ENCODE measurements around the gene TWF2.

TWF2 gene

DNA sequence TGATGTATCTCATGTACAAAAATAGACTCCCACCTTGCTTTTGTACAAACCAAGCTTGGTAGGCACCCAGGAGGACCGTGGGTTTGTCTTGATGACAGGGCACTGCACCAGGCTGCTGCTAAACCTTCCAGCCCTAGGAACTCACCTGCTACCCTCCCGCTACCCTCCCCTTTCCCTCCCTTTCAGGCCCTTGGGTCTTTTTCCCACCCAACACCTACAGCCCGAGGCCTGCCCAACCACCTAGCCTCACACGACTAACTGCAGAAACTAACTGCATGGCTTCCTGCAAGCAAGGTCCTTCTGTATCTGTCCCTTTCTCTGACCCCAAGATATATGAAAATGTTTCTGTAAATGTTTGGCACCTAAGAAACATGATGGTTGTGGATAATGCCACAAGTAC lies 17.7 kb upstream of the TWF2 start:
- no peak for DNase-seq

DNA sequence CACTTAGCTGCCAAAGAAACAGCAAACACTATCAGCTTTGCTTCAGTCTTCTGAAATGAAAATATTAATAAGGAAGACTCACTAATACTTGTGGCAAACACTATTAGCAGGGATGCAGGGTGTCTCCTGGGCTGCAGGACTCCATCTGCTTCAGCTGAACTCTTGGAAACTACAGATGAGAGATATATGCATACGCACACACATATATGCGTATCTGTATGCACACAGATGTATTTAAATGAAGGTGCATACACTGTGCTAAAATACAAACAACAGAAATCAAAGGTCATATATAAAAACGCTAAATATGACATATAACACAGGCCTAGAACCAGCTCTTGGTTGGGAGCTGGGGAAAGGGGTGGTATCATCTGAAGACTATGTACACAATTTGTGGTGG lies 17.2 kb upstream of the TWF2 start:
- no peak for DNase-seq

DNA sequence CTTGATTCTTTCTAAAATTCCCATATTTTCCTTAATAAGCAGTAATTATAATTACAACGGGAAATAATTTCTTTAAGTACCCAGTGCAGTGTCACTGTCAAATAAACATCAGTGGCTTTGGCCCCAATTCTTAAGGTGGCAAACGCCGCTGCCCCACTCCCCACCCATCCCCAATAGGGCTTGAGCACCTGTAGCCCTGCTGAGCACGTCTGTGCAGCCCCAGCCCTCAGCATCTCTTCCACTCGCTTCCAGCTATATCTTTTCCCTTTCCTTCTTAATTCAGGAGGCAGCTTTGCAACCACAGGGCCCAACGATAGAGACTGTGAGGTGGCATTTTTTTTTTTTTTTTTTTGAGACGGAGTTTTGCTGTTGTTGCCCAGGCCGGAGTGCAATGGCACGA lies 15.7 kb upstream of the TWF2 start:
- no peak for DNase-seq

DNA sequence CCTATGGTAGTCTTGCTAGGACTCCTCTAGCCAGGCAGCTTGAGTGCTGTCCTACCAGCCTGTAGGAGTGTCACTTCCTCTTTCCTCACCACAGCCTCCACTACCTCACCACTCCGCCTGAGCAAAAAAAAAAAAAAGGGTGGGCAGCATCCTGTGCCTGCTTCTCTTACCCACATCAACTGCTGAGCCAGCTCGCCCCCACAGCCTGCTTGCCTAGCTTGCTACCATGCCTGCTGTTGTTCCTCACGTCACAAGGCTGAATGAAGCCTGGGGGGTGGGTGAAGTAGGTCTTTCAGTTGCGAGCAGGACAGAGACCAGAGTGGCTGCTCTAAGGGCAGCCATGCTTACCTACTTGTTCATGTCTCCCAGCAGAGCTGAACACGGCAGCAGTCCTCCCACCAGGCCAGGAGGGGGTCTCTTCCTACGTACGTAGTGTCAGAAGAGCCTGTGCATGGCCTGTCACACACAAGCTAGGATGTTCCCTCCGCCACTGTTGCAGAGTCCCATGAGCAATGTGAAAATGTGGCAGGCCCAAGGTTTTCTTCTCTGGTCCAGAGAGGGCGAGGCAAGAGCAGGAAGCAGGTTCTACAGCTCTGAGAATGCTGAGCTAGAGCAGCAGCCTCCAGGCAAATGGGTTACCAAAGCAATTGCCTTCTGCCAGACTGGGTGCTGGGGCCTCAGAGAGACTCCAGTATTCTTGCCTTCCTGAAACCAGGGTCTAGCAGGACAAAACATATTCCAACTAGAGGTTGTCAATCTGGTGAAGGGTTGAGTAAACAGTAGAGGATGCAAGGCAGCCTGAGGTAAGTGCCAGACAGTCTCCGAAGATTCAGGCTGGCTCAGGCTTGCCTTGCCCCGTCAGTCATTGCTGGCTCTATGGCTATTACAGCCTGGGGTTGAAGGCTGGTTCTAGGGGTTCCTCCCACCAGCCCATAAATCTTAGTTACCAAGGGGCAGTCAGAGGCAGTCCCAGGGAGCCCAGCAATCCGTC lies 14.7 kb upstream of the TWF2 start:
- no peak for DNase-seq

DNA sequence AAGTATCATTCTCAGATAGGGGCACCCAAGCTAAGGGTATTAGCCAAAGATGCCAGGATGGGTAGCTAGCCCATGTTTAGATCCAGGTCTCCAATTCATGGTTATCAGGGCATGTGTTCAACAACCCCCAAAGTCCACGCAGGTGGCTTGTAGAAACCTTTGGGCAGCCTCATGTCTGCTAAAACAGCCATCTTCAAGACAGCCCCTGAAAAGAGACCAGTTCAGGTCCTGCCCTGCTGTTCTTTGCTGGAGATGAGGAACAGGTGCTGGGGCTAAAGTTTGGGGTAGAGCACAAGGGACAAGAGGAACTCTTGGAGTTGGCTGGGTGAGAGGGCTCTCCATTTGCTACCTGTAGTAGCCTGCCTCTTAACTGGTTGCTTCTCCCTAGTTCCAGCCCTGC lies 11.2 kb upstream of the TWF2 start:
- DNase-seq, result no peak

DNA sequence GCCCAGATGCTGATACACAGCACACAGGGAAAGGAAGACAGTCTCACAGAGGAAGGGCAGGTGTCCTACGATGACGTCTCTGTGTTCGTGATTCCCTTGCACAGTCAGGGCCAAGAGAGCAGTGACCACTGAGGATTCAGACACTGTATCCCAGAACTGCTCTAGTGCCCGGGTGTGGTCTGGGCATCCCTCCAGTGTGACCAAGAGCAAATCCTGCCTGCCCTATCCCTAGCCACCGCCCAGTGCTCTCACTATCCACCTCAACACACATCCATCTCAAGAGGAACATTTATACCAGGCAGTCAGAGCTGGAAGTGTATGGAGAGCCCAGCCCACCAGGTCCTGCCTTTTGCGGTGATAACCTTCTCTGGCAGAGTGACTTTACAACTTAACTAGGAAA lies 10.7 kb upstream of the TWF2 start:
- no peak for DNase-seq

DNA sequence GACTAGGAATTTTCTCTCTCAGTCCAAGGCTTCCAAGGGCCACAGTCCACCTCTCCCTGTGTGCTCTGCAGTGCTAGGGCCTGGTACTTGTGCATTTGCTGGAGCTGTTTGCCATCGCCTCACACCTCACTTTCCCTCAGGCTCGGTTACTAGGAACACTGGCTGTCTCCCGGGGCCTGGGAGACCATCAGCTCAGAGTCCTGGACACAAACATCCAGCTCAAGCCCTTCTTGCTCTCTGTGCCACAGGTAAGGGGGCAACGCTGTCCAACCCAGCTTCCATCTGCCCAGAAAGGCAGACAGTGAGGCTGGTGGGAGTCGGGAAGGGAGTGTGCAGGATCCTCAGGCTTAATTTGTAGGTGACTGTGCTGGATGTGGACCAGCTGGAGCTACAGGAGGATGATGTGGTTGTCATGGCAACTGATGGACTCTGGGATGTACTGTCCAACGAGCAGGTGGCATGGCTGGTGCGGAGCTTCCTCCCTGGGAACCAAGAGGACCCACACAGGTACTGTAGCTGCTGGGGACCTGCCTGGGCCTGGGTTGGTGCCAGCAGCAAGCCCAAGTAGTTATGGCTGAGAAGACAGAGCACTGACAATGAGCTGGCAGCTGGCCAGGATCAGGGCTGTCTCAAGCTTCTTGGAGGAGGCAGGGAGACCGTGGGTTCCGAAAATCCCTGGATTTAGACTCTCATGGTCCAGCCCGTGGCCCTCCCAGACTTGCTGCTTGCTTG lies 10.0 kb upstream of the TWF2 start:
- no peak for DNase-seq

DNA sequence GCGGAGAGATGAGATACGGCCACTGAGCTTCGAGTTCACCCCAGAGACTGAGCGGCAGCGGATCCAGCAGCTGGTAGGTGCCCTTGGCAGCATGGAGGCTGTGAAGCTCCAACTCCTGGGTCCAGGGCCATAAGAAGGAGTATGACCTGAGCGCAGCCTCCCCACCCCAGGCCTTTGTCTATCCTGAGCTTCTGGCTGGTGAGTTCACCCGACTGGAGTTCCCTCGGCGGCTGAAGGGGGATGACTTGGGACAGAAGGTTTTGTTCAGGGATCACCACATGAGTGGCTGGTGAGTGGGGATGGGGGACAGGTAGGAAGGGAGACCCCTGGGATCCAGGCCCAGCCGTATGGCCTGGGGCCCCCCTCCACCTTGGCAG lies 9.2 kb upstream of the TWF2 start:
- DNase-seq, result no peak

DNA sequence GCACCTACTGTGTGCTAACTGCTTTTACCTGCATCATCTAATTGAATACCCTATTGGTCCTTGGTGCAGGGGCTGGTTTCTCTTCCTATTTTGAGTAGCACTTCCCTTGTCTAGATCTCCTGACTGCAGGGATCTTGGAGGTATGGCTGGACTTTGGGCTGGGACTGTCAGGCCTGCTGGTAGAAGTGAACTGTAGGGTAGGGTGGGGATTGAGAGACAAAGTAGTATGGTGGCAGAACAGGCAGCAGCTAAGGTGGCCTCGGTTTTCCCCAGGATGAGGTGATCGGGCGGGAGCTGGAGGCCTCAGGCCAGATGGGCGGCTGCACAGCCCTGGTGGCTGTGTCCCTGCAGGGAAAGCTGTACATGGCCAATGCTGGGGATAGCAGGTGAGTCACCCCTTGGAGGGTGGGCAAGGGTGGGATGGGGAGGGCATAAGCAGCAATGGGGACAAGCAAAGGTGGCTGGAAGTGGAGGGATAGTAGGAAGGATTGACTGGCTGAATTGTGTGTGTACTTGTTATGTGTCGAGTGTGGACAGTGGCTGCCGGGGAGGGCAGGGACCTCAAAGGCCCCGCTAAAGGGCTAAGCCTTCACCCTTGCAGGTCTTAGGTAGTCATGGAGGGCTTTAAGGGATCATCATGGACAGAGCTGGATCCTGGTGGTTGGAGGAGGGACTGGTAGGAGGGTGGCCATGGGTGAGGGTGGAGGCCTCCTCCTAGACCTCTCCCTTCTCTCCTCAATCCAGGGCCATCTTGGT lies 8.6 kb upstream of the TWF2 start:
- no peak for DNase-seq

DNA sequence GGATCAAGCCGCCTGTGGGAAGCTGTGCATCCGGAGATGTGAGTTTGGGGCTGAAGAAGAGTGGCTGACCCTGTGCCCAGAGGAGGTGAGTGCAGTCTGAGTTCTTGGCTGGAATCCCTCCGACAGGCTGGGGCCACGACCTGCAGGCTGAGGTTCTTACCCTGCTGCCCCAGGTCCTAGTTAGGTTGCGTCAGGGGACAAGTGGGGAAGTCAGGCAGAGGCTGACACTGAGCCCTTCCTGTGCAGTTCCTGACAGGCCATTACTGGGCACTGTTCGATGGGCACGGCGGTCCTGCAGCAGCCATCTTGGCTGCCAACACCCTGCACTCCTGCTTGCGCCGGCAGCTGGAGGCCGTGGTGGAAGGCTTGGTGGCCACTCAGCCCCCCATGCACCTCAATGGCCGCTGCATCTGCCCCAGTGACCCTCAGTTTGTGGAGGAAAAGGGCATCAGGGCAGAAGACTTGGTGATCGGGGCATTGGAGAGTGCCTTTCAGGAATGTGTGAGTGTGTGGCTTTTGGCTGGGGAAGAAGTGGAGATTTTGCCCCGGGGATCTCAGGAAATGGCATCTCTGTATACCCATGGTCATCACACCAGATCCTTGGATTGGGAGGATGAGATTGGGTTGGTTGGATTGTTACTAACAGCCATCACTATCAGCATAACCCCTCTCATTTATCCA lies 7.9 kb upstream of the TWF2 start:
- no peak for DNase-seq

DNA sequence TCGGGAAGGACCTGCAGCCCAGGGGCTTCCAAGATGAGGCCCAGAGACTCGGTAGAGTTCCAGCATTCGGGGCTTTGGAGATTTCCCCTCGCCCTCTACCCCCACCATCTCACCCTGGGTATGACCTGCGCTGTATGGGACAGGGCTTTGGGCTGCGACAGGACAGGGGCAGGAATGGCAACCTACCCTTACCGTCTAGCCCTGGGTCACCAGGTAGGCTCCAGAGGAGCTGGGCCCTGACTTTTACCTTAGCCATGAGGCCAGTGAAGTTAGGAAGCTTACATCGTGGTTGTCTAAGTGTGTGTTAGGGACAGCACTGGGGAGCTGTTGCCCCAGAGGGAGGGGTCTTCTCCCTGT lies 7.3 kb upstream of the TWF2 start:
- DNase-seq, result no peak

DNA sequence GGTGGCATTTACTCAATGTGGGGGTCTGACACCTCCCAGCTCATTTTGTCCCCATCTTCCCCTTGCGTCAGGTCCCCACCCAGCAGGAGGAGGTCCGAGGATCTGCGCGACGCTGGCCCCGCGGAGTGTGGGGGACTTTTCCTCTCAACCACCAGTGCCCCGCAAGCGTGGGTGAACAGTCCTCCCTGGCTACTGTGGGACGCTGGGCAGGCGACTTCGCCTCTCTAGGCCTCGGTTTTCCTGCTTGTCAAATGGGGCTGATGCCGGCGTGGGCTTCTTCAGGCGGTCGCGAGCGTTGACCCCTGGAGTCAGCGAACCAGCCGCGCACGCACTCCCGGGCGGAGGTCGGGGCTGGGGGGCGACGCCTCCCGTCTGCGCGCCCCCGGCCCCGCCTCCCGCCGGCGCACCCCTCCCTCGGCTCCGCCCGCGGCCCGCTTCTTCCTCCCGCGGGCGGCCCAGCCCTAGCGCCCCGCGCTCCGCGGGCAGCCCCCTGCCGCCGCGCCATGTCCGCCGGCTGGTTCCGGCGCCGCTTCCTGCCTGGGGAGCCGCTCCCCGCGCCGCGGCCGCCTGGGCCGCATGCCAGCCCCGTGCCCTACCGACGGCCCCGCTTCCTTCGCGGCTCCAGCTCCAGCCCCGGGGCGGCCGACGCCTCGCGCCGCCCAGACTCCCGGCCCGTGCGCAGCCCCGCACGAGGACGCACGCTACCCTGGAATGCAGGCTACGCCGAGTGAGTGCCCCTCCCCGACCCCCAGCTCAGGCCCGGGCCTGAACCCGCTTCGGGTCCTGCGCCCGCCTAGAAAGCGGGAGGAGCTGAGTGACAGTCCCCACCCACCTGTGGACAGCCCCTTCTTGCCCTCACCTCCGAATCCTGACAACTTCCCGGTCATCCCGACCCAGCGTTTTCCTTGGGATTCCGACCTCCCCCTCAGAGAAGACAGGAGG lies 6.6 kb upstream of the TWF2 start, which contains the start of gene PPM1M:
Gene PPM1M (plus strand): TSS at position 438 of the 942 bp plus-strand sequence. CDS start 66 bp downstream, at position 504.
- DNase-seq, result no peak

DNA sequence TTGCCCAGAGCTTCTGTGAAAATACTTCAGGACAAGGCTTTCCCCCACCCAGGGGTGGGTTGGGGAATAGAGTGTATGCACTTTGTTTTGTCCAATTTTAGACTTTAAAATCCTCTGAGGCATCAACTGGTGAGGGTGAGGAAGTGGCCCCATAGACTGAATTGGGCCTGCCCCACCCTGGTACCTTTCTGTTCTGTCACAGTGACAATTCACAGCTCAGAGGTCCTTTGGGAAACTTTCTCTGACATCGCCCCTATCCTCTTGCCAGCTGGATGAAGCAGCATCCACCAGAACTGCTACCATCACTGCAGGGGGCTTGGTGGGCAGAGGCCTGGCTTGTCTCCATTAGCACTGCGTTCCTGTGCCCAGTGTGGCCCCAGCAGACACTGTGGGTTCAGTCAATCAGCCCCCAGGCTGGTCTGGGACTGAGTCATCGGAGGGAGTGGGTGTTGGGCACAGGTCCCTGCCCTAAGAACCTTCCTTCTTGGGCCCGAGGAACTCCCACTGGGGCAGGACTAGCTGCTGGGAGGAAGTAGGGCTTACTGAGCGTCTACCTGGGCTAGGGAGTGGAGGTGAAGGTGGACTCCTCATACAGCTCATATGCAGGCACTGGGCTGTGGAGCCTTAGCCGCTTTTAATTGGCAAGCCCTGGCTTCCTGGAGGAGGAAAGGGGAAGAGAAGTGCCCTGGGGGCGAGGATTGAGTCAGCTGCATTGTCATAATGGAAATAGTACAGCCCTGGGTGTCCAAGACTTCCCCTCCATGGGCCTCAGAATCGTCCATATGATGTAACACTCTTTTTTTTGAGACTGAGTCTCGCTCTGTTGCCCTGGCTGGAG lies 5.1 kb upstream of the TWF2 start:
- no peak for DNase-seq

DNA sequence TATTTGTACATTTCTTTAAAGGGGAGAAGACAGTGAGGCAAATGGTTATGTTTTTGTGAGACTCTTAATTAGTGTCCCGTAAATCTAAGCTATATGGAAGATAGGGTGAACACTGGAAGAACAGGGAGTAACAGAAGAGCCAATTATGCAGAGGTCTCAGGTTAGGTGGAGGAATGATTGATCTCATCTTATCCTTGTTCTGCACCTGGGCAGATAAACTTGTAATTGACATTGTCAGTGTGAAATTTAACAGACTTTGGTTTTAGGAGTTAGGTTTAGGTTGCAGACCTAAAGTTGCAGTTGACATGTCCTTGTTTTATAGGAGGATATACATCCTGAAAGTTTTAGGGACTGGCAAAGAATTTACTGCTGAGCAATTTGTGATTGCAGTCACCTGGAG lies 3.1 kb upstream of the TWF2 start:
- no peak for DNase-seq

DNA sequence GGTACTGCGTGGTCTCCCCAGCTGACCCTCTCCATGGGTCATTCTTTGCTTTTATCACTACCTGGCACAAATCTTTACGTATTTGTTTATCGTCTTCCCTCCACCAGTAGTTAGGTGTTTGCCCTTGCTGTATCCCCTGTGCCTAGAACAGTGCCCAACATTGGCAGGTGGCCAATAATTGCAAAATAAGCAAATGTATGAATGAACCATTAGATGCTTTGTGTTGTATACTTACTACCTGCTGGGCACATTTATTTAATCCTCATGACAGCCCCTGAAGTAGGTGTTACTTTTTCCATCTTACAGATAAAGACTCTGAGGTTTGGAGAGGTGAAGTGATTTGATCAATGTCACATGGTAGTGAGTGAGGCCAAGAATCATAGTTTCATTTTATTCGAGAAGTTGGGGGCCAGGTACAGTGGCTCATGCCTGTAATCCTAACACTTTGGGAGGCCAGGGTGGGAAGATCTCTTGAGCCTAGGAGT lies 2.0 kb upstream of the TWF2 start:
- DNase-seq, result no peak

DNA sequence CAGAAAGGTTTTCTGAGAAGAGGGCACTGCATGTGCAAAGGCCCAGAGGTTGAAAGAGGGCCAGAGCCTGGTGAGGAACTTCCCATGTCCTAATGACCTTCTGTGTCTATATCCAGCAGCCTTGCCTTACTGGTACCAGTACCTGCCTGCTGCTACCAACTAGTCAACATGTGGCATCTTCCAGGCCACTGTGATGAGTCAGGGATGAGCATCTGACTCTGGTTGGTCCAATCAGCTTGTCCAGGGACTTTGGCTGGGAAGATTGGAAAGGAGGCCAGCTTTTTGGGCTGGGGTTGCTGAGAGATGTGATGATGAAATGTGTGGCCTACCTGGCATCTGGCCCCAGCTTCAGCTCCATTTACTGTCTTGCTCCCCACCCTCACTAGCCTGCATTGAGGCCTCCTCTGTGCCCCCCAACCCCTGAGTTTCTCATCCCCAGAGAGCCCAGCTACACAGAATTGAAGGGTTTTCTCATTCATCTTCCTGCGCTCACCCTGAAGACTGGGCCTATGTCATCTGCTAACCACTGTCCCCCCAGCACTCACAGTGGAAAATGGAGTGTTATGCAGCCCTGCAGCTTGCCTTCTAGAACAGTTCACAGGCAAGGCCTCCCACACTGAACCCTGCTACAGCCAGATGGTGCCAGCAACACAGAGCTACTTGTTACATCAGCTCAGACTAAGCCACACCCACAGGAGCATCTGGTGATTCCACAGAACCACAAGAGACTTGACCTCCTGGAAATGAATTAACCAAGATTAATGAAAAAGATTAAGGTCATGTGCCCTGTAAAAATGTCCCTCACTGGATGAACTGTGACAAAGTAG lies 1.3 kb upstream of the TWF2 start:
- DNase-seq, result no peak

DNA sequence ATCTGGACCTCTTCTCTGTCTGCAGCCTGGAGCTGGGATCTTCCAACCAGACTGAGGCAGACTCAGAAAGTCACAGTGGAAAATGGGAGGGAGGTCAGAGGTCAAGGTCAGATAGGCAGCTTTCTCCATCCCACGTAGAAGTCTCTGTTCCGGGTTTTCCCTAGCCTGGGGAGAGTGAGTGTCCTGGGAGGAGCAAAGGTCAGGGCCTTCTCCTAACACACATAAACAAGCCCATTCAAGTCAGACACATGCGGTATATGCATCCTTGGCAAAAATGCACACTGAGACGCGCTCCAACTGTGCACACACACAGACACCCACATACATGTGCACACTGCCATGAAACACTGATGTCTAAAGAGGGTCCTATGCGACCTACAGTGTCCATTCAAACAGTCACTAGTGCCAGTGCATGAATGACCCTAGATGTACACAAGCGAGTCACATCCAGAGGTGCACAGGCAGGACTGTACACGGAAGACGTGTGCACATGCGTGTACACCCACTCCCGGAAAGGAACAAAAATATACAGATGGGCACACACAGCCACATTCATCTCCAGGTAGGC lies 681 bp downstream of the TWF2 start:
- no peak for DNase-seq

DNA sequence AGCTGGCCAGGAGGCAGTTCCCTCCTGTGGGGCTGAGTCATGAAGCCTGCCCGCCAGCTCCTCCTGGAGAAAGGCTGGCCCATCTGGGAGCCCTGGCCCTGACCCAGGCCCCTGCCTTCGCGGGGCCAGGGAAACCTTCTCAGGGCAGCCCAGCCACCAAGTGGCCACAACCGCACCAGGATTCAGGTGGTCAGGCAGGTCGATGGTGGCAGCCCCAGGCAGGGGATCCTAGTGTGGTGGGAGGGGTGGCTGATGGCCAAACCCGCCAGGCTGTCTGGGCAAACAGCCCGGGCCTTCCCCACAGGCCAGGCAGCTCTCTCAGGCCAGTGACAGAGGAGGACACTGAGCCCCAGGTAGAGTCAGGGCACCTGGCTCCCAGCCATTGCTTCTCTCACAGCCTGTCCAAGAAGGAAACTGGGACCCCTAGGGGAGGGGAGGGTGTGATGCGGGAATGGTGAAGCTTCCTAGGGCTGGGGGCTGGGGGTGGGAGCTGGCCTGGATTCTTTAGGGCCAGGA lies 1.2 kb downstream of the TWF2 start:
- DNase-seq, result no peak

All from NCI-H1436 (cell line).